Lung (tissue), 12 donors: ENCODE measurements around the gene PROM2. TPM values are rescaled to one million over a fixed set of nuclear protein-coding genes. Genes with fewer than 3 reads are reported as not detected.
"Not testable (repeated sequence)": the region's sequence is repeated elsewhere in the genome, so short reads cannot be mapped to it uniquely, and the experiment has no call there.

Experiments
- ATAC-seq: fragments of 200-7000 bp; cut with Tn5 transposase; one replicate; pipeline ENCODE4 v1.9.1; 2020; ENCODE audit warnings: moderate number of reproducible peaks; ENCODE audit not compliant: insufficient read depth, low FRiP score
- DNase-seq, 3 donors: peaks; one replicate each; pipeline ENCODE4 v3.0.0-alpha.2; 2013 to 2017
- H3K27ac ChIP-seq, 2 donors: one replicate each; pipeline ENCODE4 v1.5.1; 2013; ENCODE audit warnings: mild to moderate bottlenecking in 2 of 2, moderate library complexity in 2 of 2, control low read depth in 1 of 2, inconsistent platforms in 1 of 2, low read depth in 1 of 2, low read length in 1 of 2
- H3K27me3 ChIP-seq, 3 donors: one replicate each; pipeline ENCODE4 v1.5.1; 2013; ENCODE audit warnings: low read length in 2 of 3; ENCODE audit not compliant: control insufficient read depth in 3 of 3, insufficient read depth in 3 of 3
- H3K36me3 ChIP-seq, 4 donors: one replicate each; pipeline ENCODE4 v1.5.1; 2013; ENCODE audit warnings: low read length in 4 of 4, mild to moderate bottlenecking in 1 of 4, moderate library complexity in 1 of 4; ENCODE audit not compliant: control insufficient read depth in 4 of 4, insufficient read depth in 4 of 4
- H3K4me1 ChIP-seq, 5 donors: one replicate each; pipeline ENCODE4 v1.5.1; 2013; ENCODE audit warnings: low read length in 5 of 5, mild to moderate bottlenecking in 2 of 5, moderate library complexity in 1 of 5; ENCODE audit not compliant: control insufficient read depth in 5 of 5, insufficient read depth in 5 of 5
- H3K4me3 ChIP-seq: one replicate; pipeline ENCODE4 v1.5.1; 2013; ENCODE audit warnings: mild to moderate bottlenecking, control low read depth, moderate library complexity
- H3K9ac ChIP-seq, 2 donors: one replicate each; pipeline ENCODE4 v1.5.1; 2013; ENCODE audit warnings: low read length in 2 of 2, control low read depth in 1 of 2; ENCODE audit not compliant: insufficient read depth in 1 of 2
- H3K9me3 ChIP-seq, 4 donors: one replicate each; pipeline ENCODE4 v1.5.1; 2013; ENCODE audit warnings: low read length in 3 of 4, mild to moderate bottlenecking in 1 of 4, moderate library complexity in 1 of 4; ENCODE audit not compliant: control insufficient read depth in 4 of 4, insufficient read depth in 3 of 4
- CTCF ChIP-seq: IDR thresholded peaks from 2 replicates; pipeline ENCODE4 v1.5.1; 2012; ENCODE audit warnings: mild to moderate bottlenecking; ENCODE audit errors: control extremely low read depth, extremely low read depth
- WGBS, 2 donors: extraction: QIAGEN DNeasy Blood & Tissue Kit; methylation state at CpG; one replicate each; pipeline ENCODE4 v1.1.7; 2013; 5-methylcytosine and 5-hydroxymethylcytosine counted together
- polyA plus RNA-seq, 2 donors: library from polyadenylated mRNA; stranded (reverse); fragments of 200-250 nt; gene quantifications; one replicate each; pipeline ENCODE4 v1.2.1, GENCODE V29; 2013
- total RNA-seq, 2 donors: library from RNA; depleted of rRNA in 1 of 2; stranded (reverse); fragments of >200 nt in 1 of 2; gene quantifications; one replicate each; pipeline ENCODE4 v1.2.1, GENCODE V29; 2014 to 2021
- donor health status: control.
- donor health status: control.
- donor health status: Bipolar disorder and iron deficiency.
- donor health status: healthy.
- donor health status: DM: yes; HTN: yes; CAD: no.

PROM2 gene
- total and polyA plus RNA-seq, 4 donors = 4.1 to 11.5 (median 5.2) TPM

GRCh38 chr2:95240091-95240490 lies 34.2 kb upstream of the PROM2 start:
- Histone ChIP-seq H3K9me3 (peaks cover 0 to 18% (median 11%) of the 10 kb centered on the region in 4 donors), H3K9ac (no peak overlapping the region), H3K4me1 (no peaks in the 10 kb centered on the region), H3K36me3 (no peaks in the 10 kb centered on the region), H3K27me3 (no peaks in the 10 kb centered on the region), H3K27ac (no peak overlapping the region), H3K4me3 (no peak overlapping the region)
- no peak for ATAC-seq
- DNase-seq = no peak
- 93 to 98% methylated on average over 5 of the region's 5 CpGs for WGBS, 2 donors
- no peak for TF ChIP-seq CTCF

GRCh38 chr2:95240556-95240955 lies 33.7 kb upstream of the PROM2 start:
- no peak for ATAC-seq
- Histone ChIP-seq H3K9ac (no peak overlapping the region), H3K4me1 (no peaks in the 10 kb centered on the region), H3K4me3 (no peak overlapping the region), H3K27ac (no peak overlapping the region), H3K9me3 (peaks cover 0 to 16% (median 10%) of the 10 kb centered on the region in 4 donors), H3K27me3 (no peaks in the 10 kb centered on the region), H3K36me3 (no peaks in the 10 kb centered on the region)
- DNase-seq = no peak
- no peak for TF ChIP-seq CTCF
- WGBS, 2 donors = 95 to 96% methylated on average over 5 of the region's 5 CpGs

- H3K36me3 ChIP-seq, H3K4me3 ChIP-seq, DNase-seq, ATAC-seq, H3K9ac ChIP-seq, H3K4me1 ChIP-seq, H3K27ac ChIP-seq, H3K27me3 ChIP-seq: not testable (repeated sequence)
- WGBS, 2 donors = 93% methylated on average over 1 of the region's 1 CpG
- H3K9me3 ChIP-seq = peaks cover 0 to 16% (median 10%) of the 10 kb centered on the region in 4 donors
These were observed 32.2 kb upstream of the PROM2 start for GRCh38 chr2:95242084-95242483.

- no peaks in the 10 kb centered on the region for H3K27me3 ChIP-seq
- peaks cover 0 to 3% (median 0%) of the 10 kb centered on the region in 4 donors for H3K9me3 ChIP-seq
- H3K27ac ChIP-seq = no peak overlapping the region
These were observed 16.0 kb upstream of the PROM2 start for GRCh38 chr2:95258271-95258670.

More at GRCh38 chr2:95258271-95258670, 16.0 kb upstream of the PROM2 start:
- Histone ChIP-seq H3K36me3 (no peaks in the 10 kb centered on the region), H3K4me1 (peaks cover 0 to 7% (median 0%) of the 10 kb centered on the region in 5 donors), H3K4me3 (no peak overlapping the region), H3K9ac (no peak overlapping the region)
- no peak for DNase-seq
- TF ChIP-seq CTCF = no peak
- 77 to 91% methylated on average over 2 of the region's 2 CpGs for WGBS, 2 donors
- no peak for ATAC-seq
